GM19395 (cell line): ENCODE results near the gene ADGRB3.
A peak's percentile ranks its signal among the peaks of the same experiment; 100 is the strongest.
"Not testable (repeated sequence)": the region's sequence is repeated elsewhere in the genome, so short reads cannot be mapped to it uniquely, and the experiment has no call there.

Experiments used
- ATAC-seq: cut with Tn5 transposase; IDR thresholded peaks from one replicate; pipeline ENCODE4 v1.9.1; 2021; ENCODE audit warnings: mild to moderate bottlenecking, moderate library complexity; ENCODE audit not compliant: unreplicated experiment

ADGRB3 gene

GRCh38 chr6:68777956-68778355 lies 142.9 kb downstream of the ADGRB3 start:
- ATAC-seq = no peak

DNA sequence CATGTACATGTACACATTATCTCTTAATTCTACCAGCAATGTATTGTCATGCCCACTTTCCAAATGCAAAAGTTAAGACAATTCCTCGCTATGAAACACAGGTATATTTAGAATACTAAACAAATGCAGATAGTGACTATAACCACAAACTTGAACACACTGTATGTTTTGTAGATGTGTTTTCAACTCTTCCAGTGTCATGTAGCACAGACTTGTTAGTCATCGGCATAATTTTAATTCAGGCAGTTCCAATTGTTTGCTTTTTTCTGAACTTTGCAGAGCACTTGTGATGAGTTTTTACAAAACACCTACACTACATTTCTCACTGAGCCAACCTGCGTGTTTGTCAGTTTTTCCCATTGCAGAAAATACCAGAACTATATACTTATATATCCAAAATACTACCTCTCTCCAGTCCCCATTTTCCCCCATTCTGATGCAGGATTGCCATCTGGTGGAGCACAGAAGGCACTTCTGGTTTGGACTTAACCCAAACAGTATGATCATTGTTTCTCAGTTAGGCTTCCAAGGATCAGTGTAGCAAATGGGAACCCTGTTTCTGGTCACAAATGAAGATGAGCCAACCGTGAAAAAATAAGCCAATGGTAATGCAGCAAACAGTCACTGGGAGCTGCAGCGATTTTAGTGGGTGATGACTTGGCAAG lies 143.4 kb downstream of the ADGRB3 start:
- no peak for ATAC-seq

DNA sequence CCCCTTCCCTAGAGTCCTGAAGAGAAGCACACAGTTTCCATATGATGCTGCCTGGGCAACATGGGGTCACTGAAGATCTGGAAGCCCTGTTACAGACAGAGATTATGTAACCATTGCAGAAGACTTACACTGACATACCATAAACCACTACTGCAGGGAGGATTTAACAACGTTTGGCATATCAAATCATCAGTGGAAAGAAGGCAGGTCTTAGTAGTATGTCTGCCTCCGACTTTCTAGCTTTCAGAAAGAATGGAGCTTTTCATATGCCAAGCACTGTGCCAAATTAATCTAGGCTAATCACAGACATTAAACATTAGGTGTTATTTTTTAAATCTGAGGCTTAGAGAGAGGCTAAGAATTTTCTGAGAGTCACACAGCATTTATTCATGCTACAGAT lies 144.3 kb downstream of the ADGRB3 start:
- no peak for ATAC-seq

GRCh38 chr6:68790128-68790527 lies 155.0 kb downstream of the ADGRB3 start:
- ATAC-seq = not testable (repeated sequence)

GRCh38 chr6:68814976-68815375 lies 179.9 kb downstream of the ADGRB3 start:
- ATAC-seq = not testable (repeated sequence)

GRCh38 chr6:68826501-68826900 lies 191.4 kb downstream of the ADGRB3 start:
- no peak for ATAC-seq

GRCh38 chr6:68834551-68834950 lies 199.5 kb downstream of the ADGRB3 start:
- no peak for ATAC-seq

DNA sequence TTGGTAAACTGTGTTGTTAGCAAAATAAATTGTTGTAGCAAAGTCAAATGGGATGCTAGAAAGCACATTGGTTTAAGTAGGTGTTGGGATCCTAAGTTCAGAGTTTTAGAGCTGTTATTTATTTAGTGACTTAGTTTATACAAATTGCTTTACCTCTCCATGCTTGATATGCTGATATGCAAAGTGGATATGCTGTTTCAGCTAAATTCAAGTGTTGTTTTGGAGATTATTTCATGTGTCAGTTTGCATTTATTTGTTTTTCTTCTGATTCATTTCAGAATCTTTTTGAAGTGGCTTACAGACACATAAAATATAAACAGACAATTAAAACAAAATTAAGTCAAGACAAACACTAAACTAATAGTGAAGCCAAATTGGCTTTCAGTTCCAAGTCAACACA lies 203.5 kb downstream of the ADGRB3 start:
- ATAC-seq = no peak

DNA sequence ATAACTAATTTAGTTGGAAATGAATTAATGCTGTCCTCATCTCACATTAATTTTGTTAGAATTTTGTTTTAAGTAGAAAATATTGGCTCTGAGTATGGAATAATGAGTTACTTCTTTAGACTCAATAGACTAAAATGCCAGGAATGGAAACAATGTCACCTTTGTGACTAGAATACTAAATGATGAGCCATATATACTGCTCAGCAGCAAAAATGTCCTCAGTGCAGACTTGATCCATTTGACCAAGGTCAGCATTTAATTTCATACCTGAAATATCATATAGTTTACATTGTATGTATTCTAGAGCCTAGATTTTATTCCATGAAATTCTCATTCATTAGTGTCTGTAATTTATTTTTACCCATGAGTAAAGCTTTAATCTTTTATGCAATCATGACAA lies 217.7 kb downstream of the ADGRB3 start:
- no peak for ATAC-seq

GRCh38 chr6:68859233-68859632 lies 224.2 kb downstream of the ADGRB3 start:
- no peak for ATAC-seq

- ATAC-seq = no peak
These were observed 233.6 kb downstream of the ADGRB3 start for GRCh38 chr6:68868646-68869045.

DNA sequence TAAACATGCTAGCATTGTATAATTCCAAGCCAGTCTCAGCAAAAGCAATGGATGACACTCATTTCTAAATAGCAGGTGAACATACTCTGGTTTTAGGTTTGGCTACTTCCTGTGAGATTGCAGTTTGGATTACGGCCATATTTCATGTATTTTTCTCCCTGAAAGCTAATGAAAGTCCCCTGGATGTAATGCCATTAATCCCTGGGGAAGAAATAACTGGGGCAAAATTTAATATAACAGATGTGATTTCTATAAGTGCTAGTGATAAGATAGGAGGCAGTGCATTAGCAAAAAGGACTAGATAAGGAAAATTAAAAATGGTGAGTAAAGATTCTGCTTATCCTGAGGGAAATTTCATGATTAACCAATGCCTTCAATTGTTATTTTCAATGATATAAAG lies 238.2 kb downstream of the ADGRB3 start:
- ATAC-seq = no peak

- ATAC-seq = no peak
These were observed 239.7 kb downstream of the ADGRB3 start for GRCh38 chr6:68874747-68875146.

DNA sequence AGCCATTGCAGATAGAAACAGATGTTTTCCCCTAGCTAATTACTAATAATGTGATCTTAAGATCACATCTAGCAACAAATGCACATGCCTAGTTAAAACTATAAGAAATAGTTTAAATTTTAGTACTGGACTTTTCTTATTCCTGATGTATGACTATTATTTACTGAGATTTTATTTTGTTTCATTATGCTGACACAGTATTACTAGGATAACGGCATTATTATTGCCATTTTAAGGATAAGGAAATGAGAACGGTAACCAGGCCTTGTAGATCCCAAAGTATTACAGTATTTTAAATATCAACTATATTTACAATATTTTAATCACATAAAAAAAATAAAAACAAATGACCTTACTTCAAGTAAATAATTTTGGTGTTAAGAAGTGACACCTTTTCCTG lies 240.3 kb downstream of the ADGRB3 start:
- ATAC-seq = no peak

- ATAC-seq = peak; percentile 79
These were observed 241.9 kb downstream of the ADGRB3 start for GRCh38 chr6:68876792-68877493.

DNA sequence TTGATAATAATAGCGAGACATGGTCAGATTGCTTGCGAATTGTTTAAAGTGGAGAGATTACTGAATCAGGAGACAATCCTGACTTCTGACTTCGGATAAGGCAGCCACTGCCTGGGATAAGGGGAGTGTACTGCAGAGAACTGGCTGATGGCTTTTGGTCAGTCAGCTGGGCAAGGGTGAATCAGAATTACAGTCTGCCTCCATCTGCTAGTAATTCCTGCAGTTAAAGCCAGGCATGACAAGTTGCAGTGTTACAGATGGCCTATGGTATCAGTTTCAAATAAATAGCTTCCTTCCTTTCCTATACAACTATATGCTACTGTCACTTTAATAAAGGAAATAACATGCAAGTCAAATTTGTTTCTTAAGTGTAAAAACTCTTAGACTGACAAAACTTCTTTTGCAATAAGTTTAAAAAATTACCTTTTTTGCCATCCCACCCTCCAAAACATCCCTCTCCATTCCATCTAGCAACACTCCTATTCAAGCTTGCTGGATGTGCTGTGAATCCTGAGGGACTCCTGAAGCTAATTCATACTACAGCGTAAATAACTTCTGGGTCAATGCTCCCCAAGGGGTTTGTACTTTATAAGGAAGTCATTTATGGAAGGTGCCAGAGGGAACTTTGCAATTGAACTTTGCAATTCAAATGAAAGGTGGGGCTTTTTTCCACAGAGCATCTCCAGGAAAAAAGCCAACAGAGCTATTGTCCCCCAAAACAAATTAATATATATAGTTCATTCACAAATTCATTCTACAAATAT lies 245.2 kb downstream of the ADGRB3 start:
- ATAC-seq = no peak

- ATAC-seq = not testable (repeated sequence)
These were observed 248.2 kb downstream of the ADGRB3 start for GRCh38 chr6:68883325-68883724.

GRCh38 chr6:68891419-68891818 lies 256.3 kb downstream of the ADGRB3 start:
- ATAC-seq = no peak

DNA sequence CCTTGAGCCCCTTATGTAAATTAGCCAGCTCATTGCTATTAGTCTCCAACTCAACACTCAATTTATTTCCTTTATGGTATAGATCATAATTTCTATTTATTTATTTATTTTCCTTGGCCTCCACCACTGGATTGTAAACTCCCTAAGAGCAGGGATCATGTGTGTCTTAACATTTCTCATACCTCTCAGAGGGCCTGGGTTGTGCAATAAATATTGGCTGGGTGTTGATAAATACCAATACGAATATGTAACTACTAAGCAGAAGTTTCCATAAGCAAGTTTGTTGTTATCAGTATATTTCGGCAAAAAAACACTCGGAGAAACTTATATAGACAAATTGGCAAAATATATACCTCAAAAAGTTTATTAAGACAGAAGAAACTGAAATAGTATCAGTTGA lies 257.4 kb downstream of the ADGRB3 start:
- ATAC-seq = no peak

- ATAC-seq = no peak
These were observed 260.8 kb downstream of the ADGRB3 start for GRCh38 chr6:68895929-68896328.

- no peak for ATAC-seq
These were observed 266.0 kb downstream of the ADGRB3 start for GRCh38 chr6:68901044-68901443.

GRCh38 chr6:68911334-68911733 lies 276.3 kb downstream of the ADGRB3 start:
- ATAC-seq = no peak
